Suprapubic skin (tissue), 4 donors: ENCODE measurements around the gene NLGN2. TPM values are rescaled to one million over a fixed set of nuclear protein-coding genes. Genes with fewer than 3 reads are reported as not detected.

Experiments
- DNase-seq, 2 donors: peaks; one replicate each; pipeline ENCODE4 v3.0.0-alpha.2; 2019; ENCODE audit warnings: low spot score in 2 of 2
- H3K27ac ChIP-seq: fragments of 200-600 bp; sonication (generic); one replicate; pipeline ENCODE4 v1.5.1; 2019
- H3K27me3 ChIP-seq: fragments of 200-600 bp; sonication (generic); one replicate; pipeline ENCODE4 v1.5.1; 2019
- H3K36me3 ChIP-seq: fragments of 200-600 bp; sonication (generic); one replicate; pipeline ENCODE4 v1.5.1; 2019
- H3K4me1 ChIP-seq: fragments of 200-600 bp; sonication (generic); one replicate; pipeline ENCODE4 v1.5.1; 2019
- H3K4me3 ChIP-seq: fragments of 200-600 bp; sonication (generic); one replicate; pipeline ENCODE4 v1.5.1; 2019; ENCODE audit warnings: mild to moderate bottlenecking
- H3K9me3 ChIP-seq: fragments of 200-600 bp; sonication (generic); one replicate; pipeline ENCODE4 v1.5.1; 2019
- CTCF ChIP-seq, 2 donors: fragments of 200-600 bp in 1 of 2; fragments of 450-650 bp in 1 of 2; sonication (generic) in 1 of 2; IDR thresholded peaks; one replicate each; pipeline ENCODE4 v1.5.1; 2016 to 2019; ENCODE audit warnings: antibody characterized with exemption in 2 of 2, mild to moderate bottlenecking in 1 of 2, moderate library complexity in 1 of 2
- EP300 ChIP-seq: sonication (generic); formaldehyde crosslinking; IDR thresholded peaks from one replicate; pipeline ENCODE4 v1.6.1; 2017; ENCODE audit warnings: antibody characterized with exemption
- POLR2A ChIP-seq, 2 donors: fragments of 450-650 bp; IDR thresholded peaks; one replicate each; pipeline ENCODE4 v1.6.1; 2017; ENCODE audit warnings: antibody characterized with exemption in 2 of 2, mild to moderate bottlenecking in 2 of 2, moderate library complexity in 2 of 2
- POLR2AphosphoS5 ChIP-seq, 3 donors: sonication (generic); formaldehyde crosslinking; IDR thresholded peaks; one replicate each; pipeline ENCODE4 v1.6.1; 2017; ENCODE audit warnings: antibody characterized with exemption in 3 of 3
- WGBS: methylation state at CpG from one replicate; pipeline ENCODE4 v1.1.5; 2018; 5-methylcytosine and 5-hydroxymethylcytosine counted together
- total RNA-seq, 4 donors: library from RNA; depleted of rRNA; stranded (reverse); fragments of >200 nt; gene quantifications; one replicate each; pipeline ENCODE4 v1.1.0, GENCODE V29; 2016

NLGN2 gene
- total RNA-seq, 4 donors from 2014 or later: 5.9 to 17.9 (median 8.1) TPM

- Histone ChIP-seq H3K36me3 (peaks cover 14% of the 10 kb centered on the region), H3K27me3 (no peaks in the 10 kb centered on the region), H3K4me1 (peaks cover 25% of the 10 kb centered on the region), H3K9me3 (no peaks in the 10 kb centered on the region), H3K4me3 (no peak overlapping the region), H3K27ac (no peak overlapping the region)
- TF ChIP-seq POLR2AphosphoS5 (IDR thresholded peaks at IDR 0.05) (no peak), CTCF (IDR thresholded peaks at IDR 0.05) (no peak), POLR2A (IDR thresholded peaks at IDR 0.05) (no peak), EP300 (no peak)
- 87% methylated on average over 12 of the region's 12 CpGs for WGBS
- no peak for DNase-seq
These were observed 61.3 kb downstream of the NLGN2 start for GRCh38 chr17:7468804-7469389.

Other genes starting within 250 kb of the NLGN2 start
- 1 to 10 TPM; 1.3 to 2.3 (median 2.0) TPM for gene ASGR1, start 228.5 kb upstream of the NLGN2 start, total RNA-seq
- gene DLG4, start 188.0 kb upstream of the NLGN2 start, total RNA-seq: 10 to 100 TPM in 1 of 4 donors, 1 to 10 TPM in 3; 2.9 to 12.7 (median 3.2) TPM
- 1,000 to 10,000 TPM in 1 of 4 donors, 100 to 1,000 TPM in 3; 565 to 1,687 (median 703) TPM for gene ACADVL, start 187.9 kb upstream of the NLGN2 start, total RNA-seq
- gene DVL2, start 173.3 kb upstream of the NLGN2 start, total RNA-seq: 10 to 100 TPM; 53.2 to 78.1 (median 55.5) TPM
- gene PHF23, start 168.4 kb upstream of the NLGN2 start, total RNA-seq: 10 to 100 TPM; 19.0 to 35.0 (median 29.1) TPM
- 100 to 1,000 TPM; 446 to 840 (median 533) TPM for gene GABARAP, start 165.4 kb upstream of the NLGN2 start, total RNA-seq
- gene CTDNEP1, start 156.1 kb upstream of the NLGN2 start, total RNA-seq: 10 to 100 TPM; 54.7 to 80.6 (median 72.1) TPM
- gene ELP5, start 155.6 kb upstream of the NLGN2 start, total RNA-seq: 10 to 100 TPM; 13.6 to 29.7 (median 20.3) TPM
- gene CLDN7, start 145.4 kb upstream of the NLGN2 start, total RNA-seq: 10 to 100 TPM in 2 of 4 donors, 1 to 10 TPM in 2; 7.7 to 14.5 (median 11.0) TPM
- 10 to 100 TPM in 2 of 4 donors, 1 to 10 TPM in 2; 2.4 to 19.4 (median 10.8) TPM for gene SLC2A4, start 126.1 kb upstream of the NLGN2 start, total RNA-seq
- gene YBX2, start 113.2 kb upstream of the NLGN2 start, total RNA-seq: 1 to 10 TPM; 1.9 to 9.7 (median 4.0) TPM
- 100 to 1,000 TPM; 172 to 314 (median 239) TPM for gene EIF5A, start 100.2 kb upstream of the NLGN2 start, total RNA-seq
- gene GPS2, start 92.5 kb upstream of the NLGN2 start, total RNA-seq: 100 to 1,000 TPM in 1 of 4 donors, 10 to 100 TPM in 3; 77.4 to 123 (median 87.0) TPM
- 10 to 100 TPM; 11.7 to 51.3 (median 20.6) TPM for gene NEURL4, start 78.5 kb upstream of the NLGN2 start, total RNA-seq
- 10 to 100 TPM in 1 of 4 donors, 1 to 10 TPM in 2, under 1 TPM in 1; 0.70 to 12.4 (median 4.5) TPM for gene ACAP1, start 71.3 kb upstream of the NLGN2 start, total RNA-seq
- gene KCTD11, start 55.7 kb upstream of the NLGN2 start, total RNA-seq: 10 to 100 TPM in 3 of 4 donors, 1 to 10 TPM in 1; 9.1 to 50.1 (median 32.4) TPM
- gene TMEM95, start 52.7 kb upstream of the NLGN2 start, total RNA-seq: under 1 TPM in 1 of 4 donors, not detected in 3; 0.44 TPM
- 10 to 100 TPM; 15.3 to 42.9 (median 20.7) TPM for gene TNK1, start 26.8 kb upstream of the NLGN2 start, total RNA-seq
- 10 to 100 TPM; 21.6 to 55.3 (median 40.7) TPM for gene PLSCR3, start 13.3 kb upstream of the NLGN2 start, total RNA-seq
- 100 to 1,000 TPM in 2 of 4 donors, 10 to 100 TPM in 2; 53.5 to 128 (median 89.6) TPM for gene TMEM256, start 3.7 kb upstream of the NLGN2 start, total RNA-seq
- gene SPEM1, start 12.5 kb downstream of the NLGN2 start, total RNA-seq: not detected
- not detected for gene SPEM2, start 17.8 kb downstream of the NLGN2 start, total RNA-seq
- not detected for gene SPEM3, start 21.0 kb downstream of the NLGN2 start, total RNA-seq
- gene TMEM102, start 27.6 kb downstream of the NLGN2 start, total RNA-seq: 10 to 100 TPM; 18.7 to 24.5 (median 19.5) TPM
- gene FGF11, start 31.7 kb downstream of the NLGN2 start, total RNA-seq: 10 to 100 TPM; 10.3 to 28.5 (median 12.5) TPM
- gene CHRNB1, start 37.2 kb downstream of the NLGN2 start, total RNA-seq: 10 to 100 TPM in 2 of 4 donors, 1 to 10 TPM in 2; 7.3 to 11.3 (median 9.7) TPM
- gene ZBTB4, start 71.8 kb downstream of the NLGN2 start, total RNA-seq: 10 to 100 TPM; 36.1 to 65.7 (median 45.3) TPM
- gene SLC35G6, start 73.6 kb downstream of the NLGN2 start, total RNA-seq: not detected
- gene POLR2A, start 76.5 kb downstream of the NLGN2 start, total RNA-seq: 100 to 1,000 TPM; 104 to 194 (median 140) TPM
- gene TNFSF12, start 141.2 kb downstream of the NLGN2 start, total RNA-seq: 10 to 100 TPM; 12.7 to 28.4 (median 18.0) TPM
- 10 to 100 TPM in 3 of 4 donors, 1 to 10 TPM in 1; 9.6 to 26.6 (median 15.5) TPM for gene TNFSF13, start 150.9 kb downstream of the NLGN2 start, total RNA-seq
- 10 to 100 TPM; 40.2 to 53.5 (median 51.6) TPM for gene SENP3, start 154.1 kb downstream of the NLGN2 start, total RNA-seq
- 10 to 100 TPM in 1 of 4 donors, 1 to 10 TPM in 3; 5.0 to 13.2 (median 9.6) TPM for gene CD68, start 171.8 kb downstream of the NLGN2 start, total RNA-seq
- 100 to 1,000 TPM in 1 of 4 donors, 10 to 100 TPM in 3; 54.3 to 104 (median 86.3) TPM for gene MPDU1, start 176.0 kb downstream of the NLGN2 start, total RNA-seq
- gene SOX15, start 182.2 kb downstream of the NLGN2 start, total RNA-seq: 100 to 1,000 TPM in 2 of 4 donors, 10 to 100 TPM in 2; 68.0 to 140 (median 102) TPM
- 10 to 100 TPM; 21.0 to 25.6 (median 22.5) TPM for gene FXR2, start 207.1 kb downstream of the NLGN2 start, total RNA-seq
- gene SAT2, start 220.0 kb downstream of the NLGN2 start, total RNA-seq: 10 to 100 TPM; 28.7 to 58.8 (median 39.9) TPM
- gene SHBG, start 222.3 kb downstream of the NLGN2 start, total RNA-seq: not detected
- 1 to 10 TPM in 1 of 4 donors, under 1 TPM in 3; 0.49 to 4.2 (median 0.74) TPM for gene ATP1B2, start 243.1 kb downstream of the NLGN2 start, total RNA-seq